HG03060 (cell line): ENCODE measurements around the gene ZNF140.

ENCODE experiments used
- ATAC-seq: cut with Tn5 transposase; IDR thresholded peaks from one replicate; pipeline ENCODE4 v1.9.1; 2021; ENCODE audit warnings: low read depth, moderate number of reproducible peaks; ENCODE audit not compliant: unreplicated experiment

ZNF140 gene

DNA sequence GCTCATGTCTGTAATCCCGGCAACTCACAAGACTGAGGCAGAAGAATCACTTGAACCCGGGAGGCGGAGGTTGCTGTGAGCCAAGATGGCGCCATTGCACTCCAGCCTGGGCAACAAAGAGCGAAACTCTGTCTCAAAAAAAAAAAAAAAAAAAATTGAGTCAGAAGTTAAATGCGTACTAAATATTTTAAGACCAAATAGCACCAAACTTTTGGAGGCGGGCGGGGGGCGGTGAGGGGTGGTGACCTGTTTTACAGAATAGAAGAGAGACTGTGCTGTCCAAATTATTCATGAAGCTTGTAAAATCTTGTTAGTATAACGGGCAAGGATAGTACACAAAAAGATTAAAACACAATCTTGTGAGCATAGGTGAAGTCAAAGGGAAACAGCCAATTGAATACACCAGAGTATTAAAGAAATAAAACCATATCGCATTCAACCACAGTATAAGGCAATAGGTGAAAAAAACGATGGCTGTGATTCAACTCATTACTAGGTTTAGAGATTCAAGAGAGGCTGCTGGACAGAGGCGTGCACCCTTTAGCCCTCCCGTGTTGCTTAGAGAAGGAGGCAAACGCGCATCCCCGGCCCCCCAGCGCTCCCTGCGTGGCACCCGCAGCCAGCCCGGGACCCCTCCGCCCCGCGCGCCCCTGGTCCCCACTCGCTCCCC lies 48.8 kb downstream of the ZNF140 start:
- no peak for ATAC-seq

- peak; percentile 83 for ATAC-seq
Measured at GRCh38 chr12:133130038-133130807, 49.5 kb downstream of the ZNF140 start, which contains the start of the genes ZNF10 and ZNF891. Gene ZNF10, plus strand, starts transcription at chr12:133130627. Its CDS starts 13,866 bp downstream, at chr12:133144493. Gene ZNF891, minus strand, starts transcription at chr12:133130274. Its CDS starts 8,356 bp downstream, at chr12:133121918.

DNA sequence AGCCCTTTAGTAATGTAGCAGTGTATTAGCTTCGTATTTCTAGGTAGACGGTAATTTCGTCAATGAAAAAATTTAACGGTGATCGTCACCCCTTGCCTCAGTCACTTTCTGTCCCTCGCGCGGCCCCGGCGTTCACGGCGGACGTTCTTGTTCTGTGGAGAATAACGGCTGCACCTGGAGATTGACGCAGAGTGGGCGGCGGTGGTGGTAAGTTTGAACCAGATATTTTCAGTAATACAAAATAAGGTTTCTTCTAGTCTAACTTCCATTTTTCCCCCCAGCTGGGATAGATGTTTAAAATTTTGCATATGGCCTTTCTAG lies 50.0 kb downstream of the ZNF140 start:
- ATAC-seq, result no peak

DNA sequence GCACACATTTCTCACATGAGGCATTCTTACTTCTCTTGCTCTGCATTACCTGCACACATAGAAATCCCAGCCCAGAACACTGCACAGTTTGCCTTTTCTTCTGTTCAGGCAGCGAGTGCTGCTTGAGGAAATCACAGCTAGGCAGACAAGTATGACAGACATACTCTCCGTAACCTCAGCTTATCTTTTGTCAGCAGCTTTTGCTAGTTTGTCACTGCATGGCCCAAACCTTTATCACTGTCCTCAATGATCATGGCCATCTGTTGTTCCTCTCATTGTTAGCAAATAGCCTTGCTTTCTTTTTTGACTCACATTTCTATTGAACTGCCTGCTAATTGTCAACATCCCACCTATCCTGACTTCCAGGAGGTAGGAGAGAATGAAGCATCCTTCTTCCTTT lies 55.0 kb downstream of the ZNF140 start:
- ATAC-seq, result no peak

- ATAC-seq, result no peak
Measured at GRCh38 chr12:133145981-133146380, 65.3 kb downstream of the ZNF140 start.

- no peak for ATAC-seq
Measured at GRCh38 chr12:133156125-133156690, 75.5 kb downstream of the ZNF140 start.
